ENCODE results near the gene AMPD2. TPM values are rescaled to one million over a fixed set of nuclear protein-coding genes. Genes with fewer than 3 reads are reported as not detected.

Gene AMPD2
- total RNA-seq, 1 experiment from 2014 or later, result 69.9 TPM

GRCh38 chr1:109654519-109654918 is 34.9 kb downstream of the AMPD2 start:
- TF ChIP-seq ZNF274 (IDR thresholded peaks at IDR 0.05; ENCODE audit: low read depth, low read length) (no peak), FOSL1 (IDR thresholded peaks at IDR 0.05; ENCODE audit: low read depth) (no peak), TCF7L2 (IDR thresholded peaks at IDR 0.05; ENCODE audit: borderline replicate concordance, extremely low read depth, insufficient read depth, insufficient read length) (no peak), ZFX (IDR thresholded peaks at IDR 0.05) (no peak), RAD21 (IDR thresholded peaks at IDR 0.05; ENCODE audit: low read depth) (no peak), EGR1 (IDR thresholded peaks at IDR 0.05; ENCODE audit: low read depth) (no peak), SIN3A (IDR thresholded peaks at IDR 0.05; ENCODE audit: low read depth) (no peak), MAX (IDR thresholded peaks at IDR 0.05) (no peak), ATF3 (IDR thresholded peaks at IDR 0.05) (no peak), ELF1 (IDR thresholded peaks at IDR 0.05; ENCODE audit: borderline replicate concordance, low read depth) (no peak), JUND (IDR thresholded peaks at IDR 0.05) (no peak), SRF (IDR thresholded peaks at IDR 0.05; ENCODE audit: low read depth) (no peak), YY1 (IDR thresholded peaks at IDR 0.05; ENCODE audit: extremely low read depth, insufficient replicate concordance, low read depth, low read length) (no peak), ZBTB33 (IDR thresholded peaks at IDR 0.05; ENCODE audit: extremely low read depth, insufficient replicate concordance, low read length) (no peak)
- no peak for ATAC-seq
- H3K9ac ChIP-seq (ENCODE audit: low read length), result no peak overlapping the region
- no TSS peak for BruUV-seq (replicated peaks)
- no peak overlapping the region; the same call in 1 of the 2 replicates for H3K4me2 ChIP-seq (ENCODE audit: low read length)
- ChIA-PET POLR2A (no interaction called here), CTCF (no interaction called here), RAD21 (ENCODE audit: low non-redundant PET in 1 of 2, low total read pairs in 2 of 2, uncharacterized antibody in 2 of 2, unreplicated experiment in 2 of 2) (no interaction called here)
- H3K9me3 ChIP-seq (ENCODE audit: control insufficient read depth in 1 of 2, insufficient read depth in 1 of 2, low read depth in 1 of 2, low read length in 2 of 2), result no peaks in the 10 kb centered on the region
- no peaks in the 10 kb centered on the region; a peak in 1 of 4 replicates for H3K36me3 ChIP-seq (ENCODE audit: control insufficient read depth in 1 of 2, insufficient read depth in 2 of 2, low read length in 2 of 2)
- no peaks in the 10 kb centered on the region for H4K20me1 ChIP-seq (ENCODE audit: insufficient read depth)
- no peak overlapping the region for H3K27ac ChIP-seq (ENCODE audit: low read depth, low read length)
- no peaks in the 10 kb centered on the region for H3K9me2 ChIP-seq (ENCODE audit: insufficient read depth)
- H3K27me3 ChIP-seq (ENCODE audit: insufficient read depth, low read length), result peaks cover 10% of the 10 kb centered on the region; the same call in 1 of the 2 replicates
- H3K79me2 ChIP-seq (ENCODE audit: insufficient read depth, low read length), result no peaks in the 10 kb centered on the region
- no peak for DNase-seq (ENCODE audit: low read depth, low spot score)
- peaks cover 0 to 24% of the 10 kb centered on the region in 2 experiments; a peak in 3 of 4 replicates for H3K4me1 ChIP-seq (ENCODE audit: control insufficient read depth in 1 of 2, insufficient read depth in 2 of 2, low read length in 2 of 2)
- no peak overlapping the region for H3K4me3 ChIP-seq (replicated peaks in 1 of 2; ENCODE audit: low read depth in 1 of 2, low read length in 2 of 2)
- no peak overlapping the region for H2AFZ ChIP-seq (ENCODE audit: low read depth, low read length, poor library complexity, severe bottlenecking)
- intact Hi-C loops (cut with micrococcal nuclease), result no loop called here
